Spleen (tissue), 11 donors: ENCODE measurements around the gene PHACTR1. TPM values are rescaled to one million over a fixed set of nuclear protein-coding genes. Genes with fewer than 3 reads are reported as not detected.

Source experiments
- DNase-seq: peaks from one replicate; pipeline ENCODE4 v3.0.0-alpha.2; 2020
- H3K27ac ChIP-seq, 8 donors: fragments of 200-600 bp; sonication (generic) in 7 of 8; 1 replicate in 4 of 8; 2 replicates in 4 of 8; pipeline versions ENCODE4 v1.5.0 to v1.8.0; 2016 to 2021; ENCODE audit warnings: inconsistent platforms in 4 of 8, mild to moderate bottlenecking in 4 of 8, moderate library complexity in 1 of 8
- H3K27me3 ChIP-seq, 7 donors: fragments of 200-600 bp; sonication (generic) in 6 of 7; replicated peaks in 1 of 7; 1 replicate in 4 of 7; 2 replicates in 3 of 7; pipeline versions ENCODE4 v1.5.0 to v1.8.0; 2016 to 2021; ENCODE audit warnings: inconsistent platforms in 3 of 7, mild to moderate bottlenecking in 1 of 7
- H3K36me3 ChIP-seq, 6 donors: fragments of 200-600 bp; sonication (generic) in 5 of 6; 1 replicate in 4 of 6; 2 replicates in 2 of 6; pipeline versions ENCODE4 v1.5.0 to v1.8.0; 2016 to 2021; ENCODE audit warnings: inconsistent platforms in 2 of 6
- H3K4me1 ChIP-seq, 6 donors: fragments of 200-600 bp; sonication (generic) in 5 of 6; 1 replicate in 3 of 6; 2 replicates in 3 of 6; pipeline versions ENCODE4 v1.5.0 to v1.8.0; 2016 to 2021; ENCODE audit warnings: inconsistent platforms in 3 of 6
- H3K4me3 ChIP-seq, 8 donors: fragments of 200-600 bp; sonication (generic) in 7 of 8; 1 replicate in 4 of 8; 2 replicates in 4 of 8; pipeline versions ENCODE4 v1.5.0 to v1.8.0; 2016 to 2021; ENCODE audit warnings: inconsistent platforms in 4 of 8, mild to moderate bottlenecking in 4 of 8, moderate library complexity in 2 of 8
- H3K9me3 ChIP-seq, 8 donors: fragments of 200-600 bp; sonication (generic) in 7 of 8; 1 replicate in 4 of 8; 2 replicates in 4 of 8; pipeline versions ENCODE4 v1.5.0 to v1.8.0; 2016 to 2021; ENCODE audit warnings: inconsistent platforms in 4 of 8
- POLR2A ChIP-seq, 3 donors: fragments of 450-650 bp; IDR thresholded peaks; one replicate each; pipeline ENCODE4 v1.5.1; 2017; ENCODE audit warnings: antibody characterized with exemption in 3 of 3, mild to moderate bottlenecking in 1 of 3
- POLR2AphosphoS5 ChIP-seq, 3 donors: sonication (generic); formaldehyde crosslinking; IDR thresholded peaks; one replicate each; pipeline ENCODE4 v1.5.1; 2017; ENCODE audit warnings: antibody characterized with exemption in 3 of 3
- WGBS, 5 donors: extraction: QIAGEN DNeasy Blood & Tissue Kit in 3 of 5; methylation state at CpG; one replicate each; pipeline versions ENCODE4 v1.1.5 to v1.1.7; 2013 to 2018; 5-methylcytosine and 5-hydroxymethylcytosine counted together
- intact Hi-C: fragments of 100-400 bp; cut with DNase I; formaldehyde crosslinking; loops from one replicate; pipeline ENCODE4 v1.15.0; 2023; ENCODE audit warnings: low total_unique reads
- polyA plus RNA-seq, 3 donors: library from polyadenylated mRNA; stranded (reverse); fragments of 200-250 nt; gene quantifications; one replicate each; pipeline ENCODE4 v1.2.1, GENCODE V29; 2013
- total RNA-seq, 7 donors: library from RNA; depleted of rRNA in 3 of 7; stranded (reverse); fragments of >200 nt in 3 of 7; fragmentation: NEBNext Ultra II Directional in 4 of 7; extraction: Animal tissue kit (Norgen Biotek cat#: 25700) in 4 of 7; gene quantifications; one replicate each; pipeline versions ENCODE4 v1.1.0 to v1.2.1, GENCODE V29; 2016 to 2021
- TF ChIP-seq, protein P1 (sequence below), 11 experiments: fragments of 200-600 bp in 7 of 11; fragments of 450-650 bp in 4 of 11; sonication (generic) in 4 of 11; IDR thresholded peaks in 8 of 11; conservative IDR thresholded peaks in 3 of 11; 1 replicate in 7 of 11; 2 replicates in 4 of 11; pipeline versions ENCODE4 v1.4.0 to v1.8.0; 2016 to 2021; ENCODE audit warnings: antibody characterized with exemption in 11 of 11, inconsistent platforms in 4 of 11, mild to moderate bottlenecking in 1 of 11
- donor health status: healthy with polysubstance abuse.
- donor health status: DM: no; HTN: no; CAD: no; lungs with moderate emphysema.
- donor health status: DM: no; HTN: no; CAD: no.
- donor health status: Bipolar disorder and iron deficiency.
- donor health status: healthy.
- donor health status: DM: no; HTN: no; CAD: no.
- donor health status: DM: yes; HTN: yes; CAD: no.

PHACTR1 gene
- total and polyA plus RNA-seq, 10 donors = 8.5 to 45.3 (median 30.8) TPM

DNA sequence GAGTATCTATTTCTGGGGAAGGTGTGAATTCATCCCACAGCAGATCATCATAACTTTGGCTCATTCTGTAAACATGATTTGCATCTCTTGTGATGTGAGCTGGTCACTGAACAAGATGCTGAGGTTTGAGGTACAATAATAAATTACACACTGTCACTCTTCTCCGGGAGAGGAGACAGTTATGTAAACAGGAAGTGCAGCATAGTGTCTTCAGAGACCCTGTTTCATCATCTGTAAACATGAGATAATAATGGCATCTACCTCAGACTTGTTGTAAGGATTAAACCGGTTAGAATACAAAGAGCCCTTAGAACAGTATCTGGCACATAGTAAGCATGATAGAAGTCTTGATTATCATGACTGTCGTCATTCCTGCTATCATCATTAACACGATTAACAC is 486.6 kb downstream of the PHACTR1 start:
- intact Hi-C loops = no loop called here
- Histone ChIP-seq H3K27me3 (no peaks in the 10 kb centered on the region), H3K9me3 (no peaks in the 10 kb centered on the region), H3K36me3 (peaks cover 0 to 7% (median 0%) of the 10 kb centered on the region in 6 donors), H3K27ac (peak overlapping the region in 3 of 8 donors; percentile 41 to 75 (median 61)), H3K4me1 (peaks cover 0 to 9% (median 0%) of the 10 kb centered on the region in 6 donors), H3K4me3 (peak overlapping the region in 1 of 8 donors; percentile 40)
- DNase-seq = no peak
- no peak for TF ChIP-seq POLR2AphosphoS5 (IDR thresholded peaks at IDR 0.05)
- TF ChIP-seq POLR2A (IDR thresholded peaks at IDR 0.05) = no peak
- TF ChIP-seq, protein P1, sequence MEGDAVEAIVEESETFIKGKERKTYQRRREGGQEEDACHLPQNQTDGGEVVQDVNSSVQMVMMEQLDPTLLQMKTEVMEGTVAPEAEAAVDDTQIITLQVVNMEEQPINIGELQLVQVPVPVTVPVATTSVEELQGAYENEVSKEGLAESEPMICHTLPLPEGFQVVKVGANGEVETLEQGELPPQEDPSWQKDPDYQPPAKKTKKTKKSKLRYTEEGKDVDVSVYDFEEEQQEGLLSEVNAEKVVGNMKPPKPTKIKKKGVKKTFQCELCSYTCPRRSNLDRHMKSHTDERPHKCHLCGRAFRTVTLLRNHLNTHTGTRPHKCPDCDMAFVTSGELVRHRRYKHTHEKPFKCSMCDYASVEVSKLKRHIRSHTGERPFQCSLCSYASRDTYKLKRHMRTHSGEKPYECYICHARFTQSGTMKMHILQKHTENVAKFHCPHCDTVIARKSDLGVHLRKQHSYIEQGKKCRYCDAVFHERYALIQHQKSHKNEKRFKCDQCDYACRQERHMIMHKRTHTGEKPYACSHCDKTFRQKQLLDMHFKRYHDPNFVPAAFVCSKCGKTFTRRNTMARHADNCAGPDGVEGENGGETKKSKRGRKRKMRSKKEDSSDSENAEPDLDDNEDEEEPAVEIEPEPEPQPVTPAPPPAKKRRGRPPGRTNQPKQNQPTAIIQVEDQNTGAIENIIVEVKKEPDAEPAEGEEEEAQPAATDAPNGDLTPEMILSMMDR (IDR thresholded peaks at IDR 0.05 in 8 of 11, conservative IDR thresholded peaks at IDR 0.05 in 3 of 11) = no peak
- 62 to 90% (median 65%) methylated on average over 4 of the region's 4 CpGs for WGBS, 5 donors

DNA sequence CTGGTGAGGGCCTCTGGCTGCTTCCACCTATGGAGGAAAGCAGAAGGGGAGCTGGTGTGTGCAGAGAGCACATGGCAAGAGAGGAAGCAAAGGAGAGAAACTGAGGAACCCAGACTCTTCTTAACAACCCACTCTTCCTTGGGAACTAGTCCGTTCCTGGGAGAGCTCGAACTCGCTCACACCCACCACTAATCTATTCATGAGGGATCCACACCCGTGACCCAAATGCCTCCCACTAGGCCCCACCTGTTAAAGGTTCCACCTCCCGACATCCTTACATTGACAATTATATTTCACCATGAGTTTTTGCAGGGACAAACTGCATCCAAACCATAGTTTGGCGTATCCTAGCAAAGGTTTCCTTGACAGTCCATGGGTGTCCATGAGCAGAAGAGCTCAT is 488.5 kb downstream of the PHACTR1 start:
- intact Hi-C loops = no loop called here

DNA sequence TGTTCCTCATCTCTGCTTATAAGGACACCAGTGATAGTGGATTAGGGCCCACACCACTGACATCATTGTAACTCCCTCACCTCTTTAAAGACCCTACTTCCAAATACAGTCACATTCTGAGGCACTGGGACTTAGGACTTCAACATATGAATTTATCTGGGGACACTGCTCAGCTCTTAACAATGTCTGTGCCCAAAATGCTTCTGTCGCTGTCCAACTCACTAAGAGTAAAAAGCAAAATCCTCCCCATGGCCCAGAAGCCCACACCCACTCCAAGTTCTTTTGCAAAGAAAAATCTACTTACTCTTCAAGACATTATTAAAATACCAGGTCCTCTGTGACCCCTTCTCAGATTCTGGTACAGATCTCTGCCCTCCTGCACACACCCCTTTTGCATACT is 495.5 kb downstream of the PHACTR1 start:
- intact Hi-C loops = no loop called here
- TF ChIP-seq, protein P1 (IDR thresholded peaks at IDR 0.05 in 8 of 11, conservative IDR thresholded peaks at IDR 0.05 in 3 of 11) = no peak
- no peak for TF ChIP-seq POLR2A (IDR thresholded peaks at IDR 0.05)
- TF ChIP-seq POLR2AphosphoS5 (IDR thresholded peaks at IDR 0.05) = no peak
- Histone ChIP-seq H3K36me3 (no peaks in the 10 kb centered on the region), H3K27ac (no peak overlapping the region), H3K4me1 (peaks cover 0 to 15% (median 11%) of the 10 kb centered on the region in 6 donors), H3K9me3 (no peaks in the 10 kb centered on the region), H3K27me3 (no peaks in the 10 kb centered on the region), H3K4me3 (no peak overlapping the region)
- DNase-seq = no peak
- 96 to 100% (median 97%) methylated on average over 1 of the region's 1 CpG for WGBS, 5 donors

More for the DNA sequence above, 488.5 kb downstream of the PHACTR1 start:
- Histone ChIP-seq H3K27ac (no peak overlapping the region), H3K36me3 (peaks cover 0 to 7% (median 0%) of the 10 kb centered on the region in 6 donors), H3K4me1 (peaks cover 0 to 16% (median 4%) of the 10 kb centered on the region in 6 donors), H3K4me3 (no peak overlapping the region), H3K9me3 (no peaks in the 10 kb centered on the region), H3K27me3 (no peaks in the 10 kb centered on the region)
- DNase-seq = no peak
- TF ChIP-seq POLR2AphosphoS5 (IDR thresholded peaks at IDR 0.05) (no peak), POLR2A (IDR thresholded peaks at IDR 0.05) (no peak)
- TF ChIP-seq, protein P1 (IDR thresholded peaks at IDR 0.05 in 8 of 11, conservative IDR thresholded peaks at IDR 0.05 in 3 of 11) = no peak
- WGBS, 5 donors = 93 to 99% (median 96%) methylated on average over 6 of the region's 6 CpGs

DNA sequence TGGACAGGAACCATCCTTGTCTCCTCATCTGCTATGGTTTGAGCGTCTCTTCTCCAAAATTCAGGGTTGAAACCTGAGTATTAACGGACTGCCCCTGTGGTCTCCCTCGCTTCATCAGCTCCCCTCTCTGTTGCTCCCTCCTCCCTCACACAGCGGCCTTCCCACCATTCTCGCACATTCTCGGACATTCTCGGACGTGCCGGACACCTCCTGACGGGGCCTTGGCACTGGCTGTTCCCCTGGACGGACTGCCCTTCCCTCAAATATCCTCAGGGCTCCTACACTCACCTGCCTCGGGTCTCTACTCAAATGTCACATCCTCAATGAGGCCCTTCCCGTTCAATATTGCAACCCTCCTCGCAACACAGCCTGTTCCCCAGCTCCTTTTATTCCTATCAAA is 496.0 kb downstream of the PHACTR1 start:
- 92 to 97% (median 94%) methylated on average over 14 of the region's 14 CpGs for WGBS, 5 donors
- H3K4me1 ChIP-seq = peaks cover 0 to 20% (median 15%) of the 10 kb centered on the region in 6 donors
- intact Hi-C loops = no loop called here
- no peaks in the 10 kb centered on the region for H3K36me3 ChIP-seq
- no peak for DNase-seq
- no peak overlapping the region for H3K27ac ChIP-seq
- no peak overlapping the region for H3K4me3 ChIP-seq
- H3K9me3 ChIP-seq = no peaks in the 10 kb centered on the region
- H3K27me3 ChIP-seq = no peaks in the 10 kb centered on the region
- TF ChIP-seq POLR2A (IDR thresholded peaks at IDR 0.05) = no peak
- TF ChIP-seq, protein P1 (IDR thresholded peaks at IDR 0.05 in 8 of 11, conservative IDR thresholded peaks at IDR 0.05 in 3 of 11) = no peak
- TF ChIP-seq POLR2AphosphoS5 (IDR thresholded peaks at IDR 0.05) = no peak
